ENCODE measurements around the gene NCOA7.

The NCOA7 gene

GRCh38 chr6:125790358-125791150 is at the start of gene NCOA7:
Gene NCOA7, plus strand, starts transcription at chr6:125790960. Its CDS starts 24,395 bp downstream, at chr6:125815355.
- TF ChIP-seq FOXP2 (optimal IDR thresholded peaks at IDR 0.05; ENCODE audit: control extremely low read depth, extremely low read length, insufficient read depth) (no peak), POLR2AphosphoS5 (IDR thresholded peaks at IDR 0.05; ENCODE audit: borderline replicate concordance, low read depth, low read length) (peak; percentile 70), EZH2 (IDR thresholded peaks at IDR 0.05) (no peak)
- Histone ChIP-seq H3K27ac (peak within 1 kb of the TSS; percentile 87), H3K4me3 (peak within 1 kb of the TSS; percentile 91), H3K9ac (ENCODE audit: insufficient read length) (peak within 1 kb of the TSS; percentile 76), H3K9me3 (ENCODE audit: low read depth, low read length) (no peaks in the 10 kb centered on the region), H3K36me3 (ENCODE audit: insufficient read depth, low read length) (peaks cover 10% of the 10 kb centered on the region; the same call in 1 of the 2 replicates)
- DNase-seq (ENCODE audit: low read depth, low spot score), result no peak

- Histone ChIP-seq H3K27ac (no peak overlapping the region), H3K36me3 (ENCODE audit: insufficient read depth, low read length) (no peaks in the 10 kb centered on the region), H3K9ac (ENCODE audit: insufficient read length) (no peak overlapping the region), H3K4me3 (no peak overlapping the region), H3K9me3 (ENCODE audit: low read depth, low read length) (no peaks in the 10 kb centered on the region)
- no peak for DNase-seq (ENCODE audit: low read depth, low spot score)
- TF ChIP-seq POLR2AphosphoS5 (IDR thresholded peaks at IDR 0.05; ENCODE audit: borderline replicate concordance, low read depth, low read length) (no peak), FOXP2 (optimal IDR thresholded peaks at IDR 0.05; ENCODE audit: control extremely low read depth, extremely low read length, insufficient read depth) (no peak), EZH2 (IDR thresholded peaks at IDR 0.05) (no peak)
Measured at GRCh38 chr6:125741336-125741735, 49.4 kb upstream of the NCOA7 start.

GRCh38 chr6:125742024-125742423 is 48.7 kb upstream of the NCOA7 start:
- Histone ChIP-seq H3K36me3 (ENCODE audit: insufficient read depth, low read length) (no peaks in the 10 kb centered on the region), H3K4me3 (no peak overlapping the region), H3K27ac (no peak overlapping the region), H3K9ac (ENCODE audit: insufficient read length) (no peak overlapping the region), H3K9me3 (ENCODE audit: low read depth, low read length) (no peaks in the 10 kb centered on the region)
- DNase-seq (ENCODE audit: low read depth, low spot score), result no peak
- no peak for TF ChIP-seq FOXP2 (optimal IDR thresholded peaks at IDR 0.05; ENCODE audit: control extremely low read depth, extremely low read length, insufficient read depth)

- no peak for DNase-seq (ENCODE audit: low read depth, low spot score)
- Histone ChIP-seq H3K36me3 (ENCODE audit: insufficient read depth, low read length) (no peaks in the 10 kb centered on the region), H3K4me3 (no peak overlapping the region), H3K27ac (no peak overlapping the region), H3K9ac (ENCODE audit: insufficient read length) (no peak overlapping the region), H3K9me3 (ENCODE audit: low read depth, low read length) (no peaks in the 10 kb centered on the region)
- TF ChIP-seq POLR2AphosphoS5 (IDR thresholded peaks at IDR 0.05; ENCODE audit: borderline replicate concordance, low read depth, low read length) (no peak), EZH2 (IDR thresholded peaks at IDR 0.05) (no peak), FOXP2 (optimal IDR thresholded peaks at IDR 0.05; ENCODE audit: control extremely low read depth, extremely low read length, insufficient read depth) (no peak)
Measured at GRCh38 chr6:125742464-125743120, 48.2 kb upstream of the NCOA7 start.

- Histone ChIP-seq H3K9ac (ENCODE audit: insufficient read length) (no peak overlapping the region), H3K9me3 (ENCODE audit: low read depth, low read length) (no peaks in the 10 kb centered on the region), H3K36me3 (ENCODE audit: insufficient read depth, low read length) (no peaks in the 10 kb centered on the region), H3K4me3 (no peak overlapping the region), H3K27ac (no peak overlapping the region)
- no peak for DNase-seq (ENCODE audit: low read depth, low spot score)
- TF ChIP-seq FOXP2 (optimal IDR thresholded peaks at IDR 0.05; ENCODE audit: control extremely low read depth, extremely low read length, insufficient read depth) (no peak), POLR2AphosphoS5 (IDR thresholded peaks at IDR 0.05; ENCODE audit: borderline replicate concordance, low read depth, low read length) (no peak), EZH2 (IDR thresholded peaks at IDR 0.05) (no peak)
Measured at GRCh38 chr6:125743604-125744003, 47.2 kb upstream of the NCOA7 start.

GRCh38 chr6:125745281-125746018 is 45.3 kb upstream of the NCOA7 start:
- H3K9me3 ChIP-seq (ENCODE audit: low read depth, low read length), result no peaks in the 10 kb centered on the region
- TF ChIP-seq POLR2AphosphoS5 (IDR thresholded peaks at IDR 0.05; ENCODE audit: borderline replicate concordance, low read depth, low read length) (no peak), FOXP2 (optimal IDR thresholded peaks at IDR 0.05; ENCODE audit: control extremely low read depth, extremely low read length, insufficient read depth) (no peak), EZH2 (IDR thresholded peaks at IDR 0.05) (no peak)
- DNase-seq (ENCODE audit: low read depth, low spot score), result no peak
- no peak overlapping the region for H3K4me3 ChIP-seq
- H3K36me3 ChIP-seq (ENCODE audit: insufficient read depth, low read length), result no peaks in the 10 kb centered on the region
- H3K9ac ChIP-seq (ENCODE audit: insufficient read length), result no peak overlapping the region
- H3K27ac ChIP-seq, result no peak overlapping the region

- H3K9me3 ChIP-seq (ENCODE audit: low read depth, low read length), result no peaks in the 10 kb centered on the region
- H3K9ac ChIP-seq (ENCODE audit: insufficient read length), result no peak overlapping the region
- no peak for DNase-seq (ENCODE audit: low read depth, low spot score)
- no peak overlapping the region for H3K27ac ChIP-seq
- no peaks in the 10 kb centered on the region for H3K36me3 ChIP-seq (ENCODE audit: insufficient read depth, low read length)
- H3K4me3 ChIP-seq, result no peak overlapping the region
- TF ChIP-seq POLR2AphosphoS5 (IDR thresholded peaks at IDR 0.05; ENCODE audit: borderline replicate concordance, low read depth, low read length) (no peak), EZH2 (IDR thresholded peaks at IDR 0.05) (no peak), FOXP2 (optimal IDR thresholded peaks at IDR 0.05; ENCODE audit: control extremely low read depth, extremely low read length, insufficient read depth) (no peak)
Measured at GRCh38 chr6:125746019-125746414, 44.7 kb upstream of the NCOA7 start.

Data from SK-N-MC (cell line).